ENCODE data around the gene ANKFN1.
A peak's percentile ranks its signal among the peaks of the same experiment; 100 is the strongest.
"Not testable (repeated sequence)": the region's sequence is repeated elsewhere in the genome, so short reads cannot be mapped to it uniquely, and the experiment has no call there.

The ANKFN1 gene

GRCh38 chr17:56182081-56182480 is 28.8 kb downstream of the ANKFN1 start:
- no peak for DNase-seq

- peak; percentile 8 for DNase-seq
Observed at GRCh38 chr17:56184650-56185049, 31.4 kb downstream of the ANKFN1 start.

DNA sequence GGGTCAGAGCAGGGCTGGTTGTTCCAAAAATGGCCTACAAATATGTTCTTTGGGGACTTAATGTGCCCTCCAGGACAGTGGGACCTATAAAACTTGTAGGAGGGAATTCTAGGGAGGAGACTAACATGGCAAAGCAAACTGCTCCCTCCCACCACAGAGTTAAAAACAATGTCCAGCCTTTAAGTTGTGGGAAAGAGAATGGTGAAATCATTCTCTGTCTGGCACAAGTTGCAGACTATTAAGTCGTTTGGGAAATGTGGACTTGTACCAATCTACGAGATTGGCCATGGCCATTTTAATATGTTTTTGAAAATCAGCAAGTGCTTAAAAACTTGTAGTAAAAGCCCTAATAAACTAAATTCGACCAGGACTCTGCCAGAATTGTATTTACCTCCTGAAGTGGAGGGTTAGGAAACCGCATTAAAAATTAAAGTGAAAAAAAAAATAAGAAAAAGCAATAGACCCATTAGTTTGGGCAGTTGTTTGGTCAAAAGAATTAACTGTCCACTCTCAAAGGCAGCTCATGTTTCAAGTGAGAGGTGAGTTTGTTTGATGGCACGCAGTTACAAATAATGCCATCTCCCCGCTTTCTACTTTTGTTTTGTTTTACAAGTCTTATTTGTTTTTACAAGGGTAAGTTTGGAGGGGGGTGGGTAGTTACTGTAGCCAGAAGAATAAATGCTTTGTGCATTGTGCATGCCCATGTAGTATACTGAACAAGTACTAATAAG is 32.4 kb downstream of the ANKFN1 start:
- DNase-seq = peak; percentile 75

DNA sequence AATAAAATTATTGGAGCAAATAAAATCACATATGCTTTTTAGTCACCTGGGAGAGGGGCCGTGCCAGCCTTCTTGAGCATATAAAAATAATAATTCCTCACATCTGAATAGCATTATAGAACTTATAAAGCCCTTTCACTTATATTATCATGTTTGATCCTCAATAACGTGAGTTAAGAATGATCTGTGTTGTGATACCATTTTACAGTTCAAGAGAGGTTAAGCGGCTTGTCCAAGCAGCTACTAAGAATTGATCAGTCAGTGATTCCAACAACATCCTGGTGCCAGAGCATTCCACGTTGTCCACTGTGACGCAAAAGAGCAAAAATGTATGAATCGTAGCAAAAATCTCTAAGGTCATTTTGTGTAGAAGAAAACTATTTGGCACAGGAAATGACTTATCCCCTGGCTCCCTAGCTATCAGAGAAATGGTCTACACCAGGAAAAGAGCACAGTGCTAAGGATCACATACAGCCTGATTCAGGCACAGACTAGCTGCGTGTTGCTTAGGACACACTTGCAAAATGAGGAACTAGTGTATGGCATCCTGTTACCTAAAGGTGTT is 33.0 kb downstream of the ANKFN1 start:
- DNase-seq = peak; percentile 98

DNA sequence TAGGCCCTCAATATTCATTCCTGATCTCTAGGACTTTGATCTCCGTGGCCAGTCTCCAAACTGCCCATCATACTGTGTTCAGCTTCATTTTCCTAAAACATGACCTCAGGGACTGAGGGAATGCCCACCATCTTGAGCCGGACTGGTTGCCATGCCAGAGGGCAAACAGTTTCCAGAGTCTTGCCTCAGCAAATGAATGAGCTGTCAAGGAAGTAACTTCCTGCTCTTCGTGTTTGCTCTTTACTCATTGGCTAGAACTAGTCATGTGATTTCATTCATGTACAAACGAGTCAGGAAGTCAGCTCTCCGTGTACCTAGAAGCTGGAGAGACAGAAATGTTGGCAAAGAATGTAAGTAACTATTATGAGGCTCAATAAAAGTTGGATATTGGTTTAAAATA is 50.2 kb downstream of the ANKFN1 start:
- peak; percentile 2 for DNase-seq

- DNase-seq = no peak
Observed at GRCh38 chr17:56206351-56206750, 53.1 kb downstream of the ANKFN1 start.

GRCh38 chr17:56213031-56213430 is 59.8 kb downstream of the ANKFN1 start:
- no peak for DNase-seq

DNA sequence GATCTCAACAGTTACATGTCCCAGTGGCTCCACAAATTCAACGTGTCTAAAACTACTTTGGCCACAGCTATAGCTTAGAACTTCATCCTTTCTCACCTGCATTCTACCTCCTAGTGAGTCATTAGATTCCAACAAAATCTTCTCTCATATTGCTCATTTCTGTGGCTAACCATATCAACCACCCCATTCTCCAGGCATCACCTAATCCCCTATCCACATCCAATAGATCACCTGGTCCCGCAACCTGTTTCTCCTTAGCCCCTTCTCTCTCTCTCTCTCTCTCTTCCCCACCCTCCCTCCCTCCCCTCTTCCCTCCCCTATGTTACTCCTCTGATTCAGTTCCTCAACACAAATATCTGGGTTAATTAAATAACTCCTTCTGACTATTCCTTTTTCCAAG is 64.6 kb downstream of the ANKFN1 start:
- no peak for DNase-seq

- no peak for DNase-seq
Observed at GRCh38 chr17:56222255-56222654, 69.0 kb downstream of the ANKFN1 start.

GRCh38 chr17:56230660-56231059 is 77.4 kb downstream of the ANKFN1 start:
- DNase-seq = peak; percentile 27

- no peak for DNase-seq
Observed at GRCh38 chr17:56231252-56231651, 78.0 kb downstream of the ANKFN1 start.

DNA sequence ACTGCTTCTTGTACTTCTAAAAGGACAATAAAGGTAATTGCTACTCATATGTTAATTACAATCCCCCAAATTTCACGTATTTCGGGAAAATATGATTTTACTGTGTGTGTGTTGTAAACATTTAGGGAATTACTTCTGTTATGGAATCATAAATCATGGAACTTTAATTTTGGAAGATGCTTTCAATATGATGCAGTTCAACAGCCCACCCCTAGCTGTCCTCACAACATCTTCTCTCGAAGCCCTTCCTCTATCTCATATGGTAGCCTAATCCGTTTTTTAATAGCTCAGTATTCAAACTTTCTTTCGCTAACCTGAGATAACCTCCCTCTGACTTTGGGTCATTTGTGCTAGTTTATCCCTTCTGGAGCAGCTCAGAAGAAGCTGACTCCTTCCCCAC is 78.4 kb downstream of the ANKFN1 start:
- DNase-seq = no peak

DNA sequence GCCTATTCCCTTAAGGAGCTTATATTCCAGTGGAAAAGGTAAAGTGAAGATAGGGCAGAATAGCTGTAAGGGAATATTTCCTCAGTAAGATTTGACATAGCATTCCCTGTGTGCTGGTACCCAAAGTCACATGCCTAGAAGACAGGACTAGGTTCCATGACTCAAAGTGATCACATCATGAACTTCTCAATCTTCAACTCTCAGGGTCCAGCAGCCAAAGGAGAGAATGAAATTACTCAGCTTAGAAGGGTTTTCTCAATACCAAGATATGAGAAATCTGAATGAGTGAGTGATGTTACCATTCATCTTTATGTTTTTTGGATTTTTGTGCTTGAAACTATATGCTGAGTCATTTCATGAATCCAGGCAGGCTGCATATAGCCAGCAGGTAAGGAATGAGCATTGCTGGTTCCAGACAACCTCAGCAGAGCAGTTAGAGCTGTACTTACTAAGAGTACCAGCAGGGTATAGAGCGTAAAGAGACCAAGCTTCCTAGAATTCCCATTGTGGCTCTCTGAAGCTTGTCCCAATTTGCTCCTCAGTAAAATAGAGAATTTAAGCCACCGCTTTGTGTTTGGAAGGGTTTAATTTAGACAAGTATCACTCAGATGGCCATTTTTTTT is 91.1 kb downstream of the ANKFN1 start:
- no peak for DNase-seq

GRCh38 chr17:56247816-56248215 is 94.5 kb downstream of the ANKFN1 start:
- no peak for DNase-seq

GRCh38 chr17:56257075-56257474 is 103.8 kb downstream of the ANKFN1 start:
- no peak for DNase-seq

GRCh38 chr17:56260376-56261002 is 107.2 kb downstream of the ANKFN1 start:
- DNase-seq = peak; percentile 8

DNA sequence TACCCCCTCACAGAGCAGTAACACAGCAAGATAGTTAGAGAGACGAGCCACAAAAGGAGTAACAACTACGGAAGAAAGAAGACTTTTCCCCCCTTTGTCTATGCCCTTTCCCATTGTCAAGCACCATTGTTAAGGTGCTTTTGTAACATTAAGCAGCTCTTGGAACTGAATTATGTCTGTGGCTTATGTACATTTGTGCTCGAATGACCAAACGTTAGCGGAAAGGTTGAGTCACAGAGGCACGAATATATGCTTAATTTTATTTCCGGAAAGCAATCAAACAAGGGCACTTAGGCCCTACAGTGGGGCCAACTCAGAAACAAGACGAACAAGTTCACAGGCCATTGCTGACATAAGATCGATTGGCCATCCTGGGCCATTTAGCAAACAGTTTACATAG is 109.5 kb downstream of the ANKFN1 start:
- no peak for DNase-seq

GRCh38 chr17:56269556-56270389 is 116.5 kb downstream of the ANKFN1 start:
- DNase-seq = peak; percentile 6

DNA sequence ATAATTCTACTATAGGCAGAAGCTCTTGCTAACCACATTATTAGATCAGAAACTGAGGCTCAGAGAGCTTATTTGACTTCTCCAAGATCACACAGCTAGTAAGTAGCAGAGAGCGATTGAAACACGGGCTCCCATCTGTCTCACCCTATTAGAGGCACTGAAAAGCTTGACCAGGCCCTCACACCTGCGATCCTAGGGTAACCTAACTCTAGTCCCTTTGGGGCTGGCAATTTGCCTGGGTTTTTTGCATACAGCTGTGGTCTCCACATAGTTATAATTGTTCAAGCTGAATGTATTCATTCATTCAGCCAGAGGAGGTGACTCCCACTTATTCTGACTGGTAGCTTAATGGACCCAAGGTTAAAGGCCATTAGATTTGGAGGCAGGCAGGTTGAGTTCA is 121.2 kb downstream of the ANKFN1 start:
- DNase-seq = no peak

DNA sequence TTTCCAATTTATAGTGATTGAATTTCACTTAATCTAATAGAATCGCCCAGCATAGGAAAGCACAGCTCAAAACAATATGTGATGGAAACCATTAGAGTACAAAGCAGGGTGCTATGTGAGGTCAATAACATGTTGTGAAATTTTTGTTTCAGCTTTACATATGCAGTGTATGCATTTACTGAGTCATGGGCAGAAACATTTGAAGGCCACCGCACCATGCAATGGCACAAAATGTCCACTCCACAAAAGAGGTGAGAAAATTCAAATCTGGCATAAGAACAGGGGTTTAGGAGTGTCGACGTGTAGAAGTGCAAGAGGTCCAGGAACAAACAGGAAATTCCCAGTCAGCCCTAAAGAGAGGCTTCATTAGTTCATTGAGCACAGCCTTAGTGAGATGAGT is 131.2 kb downstream of the ANKFN1 start:
- DNase-seq = no peak

DNA sequence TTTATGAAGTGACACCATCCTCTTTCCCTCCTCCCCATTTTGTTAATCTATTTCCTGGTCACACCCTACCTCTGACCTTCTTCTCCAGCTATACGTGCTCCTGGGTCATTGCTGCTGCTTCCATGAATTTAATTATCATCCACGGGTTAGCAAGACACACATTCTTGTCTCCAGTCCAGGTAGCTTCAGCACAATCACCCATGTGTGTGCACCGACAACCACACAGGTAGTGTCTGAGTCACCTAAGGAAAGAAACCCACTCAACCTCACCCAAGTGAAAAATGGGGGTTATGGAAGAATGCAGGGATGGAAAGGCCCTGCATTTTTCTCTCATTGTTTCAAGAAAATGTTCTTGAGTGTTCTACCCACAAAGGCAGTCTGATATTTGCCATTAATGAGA is 135.5 kb downstream of the ANKFN1 start:
- not testable (repeated sequence) for DNase-seq

- DNase-seq = no peak
Observed at GRCh38 chr17:56289321-56289720, 136.0 kb downstream of the ANKFN1 start.

Data from EL (cell line).